ENCODE data around the gene IGBP1. TPM values are rescaled to one million over a fixed set of nuclear protein-coding genes. Genes with fewer than 3 reads are reported as not detected.

Gene IGBP1
- total RNA-seq, 1 experiment from 2014 or later = 57.6 TPM

- DNase-seq = no peak
- BruUV-seq (replicated peaks) = TSS peak; percentile 81
- intact Hi-C loops (cut with micrococcal nuclease; ENCODE audit: unreplicated experiment) = no loop called here
Observed at GRCh38 chrX:70134116-70134477, 850 bp downstream of the IGBP1 start.

GRCh38 chrX:70138622-70139021 is 5.4 kb downstream of the IGBP1 start:
- CTCF ChIA-PET = no interaction called here
- no peak for DNase-seq
- H3F3A ChIP-seq (ENCODE audit: insufficient read depth, low read depth) = no peaks in the 10 kb centered on the region

More at GRCh38 chrX:70134116-70134477, 850 bp downstream of the IGBP1 start:
- Histone ChIP-seq H3K9me2 (ENCODE audit: insufficient read depth) (no peaks in the 10 kb centered on the region), H3K9me3 (ENCODE audit: insufficient read depth, low read depth) (no peaks in the 10 kb centered on the region), H3K79me2 (ENCODE audit: low read depth) (peaks cover 18% of the 10 kb centered on the region), H4K20me1 (ENCODE audit: insufficient read depth) (no peaks in the 10 kb centered on the region), H3K4me3 (peak overlapping the region; percentile 99), H3K36me3 (ENCODE audit: low read depth) (no peaks in the 10 kb centered on the region), H2AFZ (peak overlapping the region; percentile 98), H3K27ac (peak overlapping the region; percentile 74), H3F3A (ENCODE audit: insufficient read depth, low read depth) (peaks cover 8% of the 10 kb centered on the region; the same call in 1 of the 2 replicates), H3K4me1 (replicated peaks; ENCODE audit: insufficient read depth) (peaks cover 20% of the 10 kb centered on the region), H3K27me3 (ENCODE audit: insufficient read depth, low read depth) (no peaks in the 10 kb centered on the region), H3K4me2 (peak overlapping the region; percentile 95)
- TF ChIP-seq EZH2 (IDR thresholded peaks at IDR 0.05; ENCODE audit: low read depth) = no peak
- no peak for TF ChIP-seq CTCF (conservative IDR thresholded peaks at IDR 0.05)
- POLR2A ChIA-PET (ENCODE audit: unreplicated experiment) = interaction anchor here (1.0 kb wide), 1 partner anchor 86 kb away, joined by 5 read pairs; no protein-coding TSS in a partner anchor
- CTCF ChIA-PET = interaction anchor here (0.9 to 1.6 kb wide), 3 partner anchors 16 to 128 kb away, joined by 3 to 26 read pairs (median 4); no protein-coding TSS in a partner anchor

GRCh38 chrX:70139736-70140135 is 6.5 kb downstream of the IGBP1 start:
- Histone ChIP-seq H3F3A (ENCODE audit: insufficient read depth, low read depth) (no peaks in the 10 kb centered on the region), H3K36me3 (ENCODE audit: low read depth) (no peaks in the 10 kb centered on the region), H3K4me3 (no peak overlapping the region), H3K4me1 (replicated peaks; ENCODE audit: insufficient read depth) (peaks cover 4% of the 10 kb centered on the region), H3K27ac (no peak overlapping the region), H4K20me1 (ENCODE audit: insufficient read depth) (no peaks in the 10 kb centered on the region), H3K27me3 (ENCODE audit: insufficient read depth, low read depth) (no peaks in the 10 kb centered on the region), H3K4me2 (no peak overlapping the region), H3K9me2 (ENCODE audit: insufficient read depth) (no peaks in the 10 kb centered on the region), H3K9me3 (ENCODE audit: insufficient read depth, low read depth) (no peaks in the 10 kb centered on the region), H3K79me2 (ENCODE audit: low read depth) (peaks cover 8% of the 10 kb centered on the region), H2AFZ (no peak overlapping the region)
- no peak for DNase-seq
- POLR2A ChIA-PET (ENCODE audit: unreplicated experiment) = no interaction called here
- CTCF ChIA-PET = no interaction called here
- no TSS peak for BruUV-seq (replicated peaks)
- intact Hi-C loops (cut with micrococcal nuclease; ENCODE audit: unreplicated experiment) = no loop called here
- TF ChIP-seq CTCF (conservative IDR thresholded peaks at IDR 0.05) = no peak
- no peak for TF ChIP-seq EZH2 (IDR thresholded peaks at IDR 0.05; ENCODE audit: low read depth)

More at GRCh38 chrX:70138622-70139021, 5.4 kb downstream of the IGBP1 start:
- H3K4me2 ChIP-seq = no peak overlapping the region
- H3K9me3 ChIP-seq (ENCODE audit: insufficient read depth, low read depth) = no peaks in the 10 kb centered on the region
- H3K27me3 ChIP-seq (ENCODE audit: insufficient read depth, low read depth) = no peaks in the 10 kb centered on the region
- POLR2A ChIA-PET (ENCODE audit: unreplicated experiment) = interaction anchor here (0.7 kb wide), 1 partner anchor 236 kb away, joined by 30 read pairs; no protein-coding TSS in a partner anchor
- no peak overlapping the region for H3K27ac ChIP-seq
- peaks cover 18% of the 10 kb centered on the region for H3K79me2 ChIP-seq (ENCODE audit: low read depth)
- H3K4me1 ChIP-seq (replicated peaks; ENCODE audit: insufficient read depth) = peaks cover 6% of the 10 kb centered on the region
- TF ChIP-seq EZH2 (IDR thresholded peaks at IDR 0.05; ENCODE audit: low read depth) (no peak), CTCF (conservative IDR thresholded peaks at IDR 0.05) (no peak)
- H4K20me1 ChIP-seq (ENCODE audit: insufficient read depth) = no peaks in the 10 kb centered on the region
- H3K4me3 ChIP-seq = no peak overlapping the region
- H3K36me3 ChIP-seq (ENCODE audit: low read depth) = no peaks in the 10 kb centered on the region
- intact Hi-C loops (cut with micrococcal nuclease; ENCODE audit: unreplicated experiment) = no loop called here
- H2AFZ ChIP-seq = no peak overlapping the region
- no TSS peak for BruUV-seq (replicated peaks)
- H3K9me2 ChIP-seq (ENCODE audit: insufficient read depth) = no peaks in the 10 kb centered on the region

Data from PC-9 (cell line).